GM12801 (cell line): ENCODE results near the gene ADAMTS2.

Source experiments
- TF ChIP-seq, protein P1 (sequence below): IDR thresholded peaks from one replicate; pipeline ENCODE4 v1.5.1; 2011; ENCODE audit warnings: control low read depth; ENCODE audit not compliant: insufficient read length; ENCODE audit errors: extremely low read depth

Gene ADAMTS2

DNA sequence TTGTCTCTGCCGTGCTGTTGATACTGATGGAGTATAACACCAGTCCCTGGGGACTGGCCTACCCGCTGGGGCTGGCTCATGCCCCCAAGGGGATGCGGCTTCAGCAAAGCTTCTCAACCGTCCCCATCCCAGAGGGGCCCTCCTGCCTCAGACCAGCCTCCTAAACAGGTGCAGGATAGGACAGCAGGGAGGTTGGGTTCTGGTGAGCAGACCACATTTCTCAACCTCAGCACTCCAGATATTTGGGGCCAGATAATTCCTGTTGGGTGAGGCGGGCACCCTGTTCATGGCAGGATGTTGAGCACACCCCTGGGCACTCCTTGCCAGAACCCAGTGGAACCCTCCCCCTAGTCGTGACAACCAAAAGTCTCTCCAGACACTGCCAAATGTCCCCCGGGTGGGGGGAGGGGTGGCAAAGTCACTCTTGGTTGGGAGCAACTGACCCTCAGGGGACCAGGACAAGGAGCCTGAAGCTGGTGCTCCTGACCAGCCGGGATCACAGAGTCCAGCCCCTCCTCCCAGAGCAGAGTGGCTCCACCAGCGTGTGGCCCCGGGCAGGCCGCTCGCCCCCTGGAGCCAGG is 177.3 kb downstream of the ADAMTS2 start:
- TF ChIP-seq, protein P1, sequence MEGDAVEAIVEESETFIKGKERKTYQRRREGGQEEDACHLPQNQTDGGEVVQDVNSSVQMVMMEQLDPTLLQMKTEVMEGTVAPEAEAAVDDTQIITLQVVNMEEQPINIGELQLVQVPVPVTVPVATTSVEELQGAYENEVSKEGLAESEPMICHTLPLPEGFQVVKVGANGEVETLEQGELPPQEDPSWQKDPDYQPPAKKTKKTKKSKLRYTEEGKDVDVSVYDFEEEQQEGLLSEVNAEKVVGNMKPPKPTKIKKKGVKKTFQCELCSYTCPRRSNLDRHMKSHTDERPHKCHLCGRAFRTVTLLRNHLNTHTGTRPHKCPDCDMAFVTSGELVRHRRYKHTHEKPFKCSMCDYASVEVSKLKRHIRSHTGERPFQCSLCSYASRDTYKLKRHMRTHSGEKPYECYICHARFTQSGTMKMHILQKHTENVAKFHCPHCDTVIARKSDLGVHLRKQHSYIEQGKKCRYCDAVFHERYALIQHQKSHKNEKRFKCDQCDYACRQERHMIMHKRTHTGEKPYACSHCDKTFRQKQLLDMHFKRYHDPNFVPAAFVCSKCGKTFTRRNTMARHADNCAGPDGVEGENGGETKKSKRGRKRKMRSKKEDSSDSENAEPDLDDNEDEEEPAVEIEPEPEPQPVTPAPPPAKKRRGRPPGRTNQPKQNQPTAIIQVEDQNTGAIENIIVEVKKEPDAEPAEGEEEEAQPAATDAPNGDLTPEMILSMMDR = no peak

GRCh38 chr5:179166886-179167841 is 178.1 kb downstream of the ADAMTS2 start:
- TF ChIP-seq, protein P1 = no peak

GRCh38 chr5:179166171-179166885 is 178.9 kb downstream of the ADAMTS2 start:
- TF ChIP-seq, protein P1 = no peak

DNA sequence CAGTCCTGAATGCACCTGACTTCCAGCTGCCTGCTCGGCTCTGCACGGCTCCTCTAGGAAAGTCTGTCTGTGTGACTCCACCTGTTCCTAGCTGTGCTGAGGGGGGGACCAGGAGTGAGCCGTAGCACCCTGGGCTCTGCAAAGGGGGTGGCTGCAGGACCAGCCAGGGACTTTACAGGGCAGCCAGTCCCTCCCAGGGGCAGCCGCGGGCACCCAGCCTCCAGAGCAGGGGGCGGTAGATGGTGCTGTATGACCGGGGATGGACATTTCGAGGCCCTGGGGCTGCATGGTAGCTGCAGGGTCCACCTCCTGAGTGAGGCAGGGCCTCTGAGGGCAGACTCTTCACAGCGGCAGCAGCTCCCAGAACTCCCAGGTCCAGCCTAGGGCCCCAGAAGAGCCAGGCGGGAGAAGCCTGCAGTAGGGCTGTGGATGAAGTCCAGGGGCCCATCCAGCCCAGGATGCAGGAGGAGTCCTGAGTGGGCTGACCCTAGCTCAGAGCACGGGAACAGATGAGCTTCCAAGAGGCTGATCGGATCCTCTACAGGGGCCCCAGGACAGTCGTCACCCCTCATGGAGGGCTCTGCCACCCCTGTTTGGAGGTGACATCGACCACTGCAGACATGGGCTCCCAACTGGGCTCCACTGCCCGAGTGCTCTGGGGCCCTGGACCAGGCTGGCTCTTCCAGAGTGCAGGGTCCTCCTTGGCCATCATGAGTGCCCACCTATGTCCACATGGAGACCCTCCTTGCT is 179.7 kb downstream of the ADAMTS2 start:
- TF ChIP-seq, protein P1 = no peak

DNA sequence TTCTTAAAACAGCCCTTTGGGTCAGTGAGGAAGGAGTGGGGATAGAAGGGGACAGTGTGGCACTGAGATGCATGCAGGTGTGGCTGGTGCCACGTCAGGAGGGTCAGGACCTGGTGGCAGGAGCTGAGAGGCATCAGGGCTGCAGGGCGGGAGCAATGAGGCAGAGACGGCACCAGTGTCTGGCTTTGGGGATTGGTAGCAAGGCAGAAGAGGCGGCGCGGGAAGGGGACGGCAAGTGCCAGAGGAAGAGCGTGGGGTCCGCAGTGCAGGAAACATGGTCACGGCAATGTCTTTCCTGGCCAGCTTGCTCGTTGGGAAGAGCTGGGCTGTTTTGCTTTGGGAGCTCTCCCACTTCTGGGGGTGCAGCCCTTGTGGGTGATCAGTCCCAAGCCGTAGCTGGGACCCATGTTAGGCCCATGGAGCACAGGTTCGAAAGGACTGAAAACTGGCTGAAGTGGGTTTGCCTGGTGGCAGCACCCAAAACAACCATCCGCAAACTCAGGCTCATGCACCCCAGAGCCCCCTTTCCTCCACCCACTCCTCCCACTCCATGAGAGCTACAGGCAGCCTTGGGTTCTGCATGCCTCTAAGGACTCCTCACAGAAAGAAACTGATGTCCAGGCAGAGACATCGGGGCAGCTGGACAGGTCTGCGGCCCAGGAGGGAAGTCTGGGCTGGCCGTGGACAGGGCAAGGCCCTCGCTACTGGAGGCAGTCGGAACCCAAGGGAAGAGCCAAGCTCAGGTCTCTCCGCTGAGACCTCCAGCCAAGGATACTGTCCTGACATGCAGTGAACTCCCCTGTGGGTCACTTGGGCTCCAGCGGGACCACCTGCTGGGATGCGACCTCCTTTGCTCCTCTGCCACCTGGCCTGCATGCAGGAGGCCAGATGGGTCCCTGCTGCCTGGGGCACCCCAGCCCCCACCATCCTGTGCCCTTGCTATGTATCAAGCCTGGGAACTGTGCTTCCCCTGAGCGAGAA is 180.6 kb downstream of the ADAMTS2 start:
- TF ChIP-seq, protein P1 = no peak

DNA sequence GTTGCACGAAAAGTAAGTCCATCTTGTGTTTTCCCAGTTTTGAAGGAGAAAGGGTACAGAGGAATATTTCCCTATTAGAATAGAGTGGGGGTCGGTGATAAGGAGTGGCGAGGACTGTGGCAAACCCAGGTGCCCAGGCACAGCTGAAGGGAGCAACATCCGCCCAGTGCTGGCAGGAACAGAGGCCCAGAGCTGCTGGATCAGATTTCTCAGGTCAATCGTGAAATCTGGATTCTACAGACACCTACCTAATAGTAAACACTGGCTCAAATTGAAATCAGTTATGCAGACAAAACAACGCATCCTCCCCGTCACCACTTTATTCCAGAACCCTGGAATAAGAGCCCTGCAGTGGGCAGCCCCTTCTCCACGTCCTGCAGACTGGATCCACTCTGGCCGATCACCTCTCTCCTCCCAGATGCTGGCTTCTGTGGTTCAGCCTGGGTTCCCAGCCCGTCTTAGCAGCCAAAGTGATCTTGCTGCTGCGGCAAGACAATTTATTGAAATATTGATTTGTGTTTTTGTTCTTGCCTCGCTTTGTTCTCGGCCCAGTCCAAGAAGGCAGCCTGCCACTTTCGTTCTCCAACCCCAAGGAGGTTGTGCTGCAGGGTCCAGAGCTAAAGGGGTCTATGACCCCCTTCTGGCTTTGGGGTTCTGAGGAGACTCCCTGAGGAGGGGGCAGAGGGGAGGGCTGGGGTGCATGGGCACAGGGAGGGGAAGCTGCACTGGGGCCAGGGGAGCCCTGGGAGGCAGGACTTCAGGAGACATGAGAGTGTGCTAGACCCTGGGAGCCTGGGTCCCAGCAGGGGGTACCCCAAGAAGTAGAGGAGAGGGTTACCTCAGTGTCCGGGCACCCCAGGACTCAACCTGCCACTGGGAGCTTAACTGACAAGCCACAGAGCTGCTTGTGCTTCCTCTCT is 181.8 kb downstream of the ADAMTS2 start:
- TF ChIP-seq, protein P1 = no peak
